Measurements from ENCODE around the gene BCL2. TPM values are rescaled to one million over a fixed set of nuclear protein-coding genes. Genes with fewer than 3 reads are reported as not detected.

Gene BCL2
- total RNA-seq, 1 experiment from 2014 or later, result 1.5 TPM

- no peak for TF ChIP-seq CTCF (conservative IDR thresholded peaks at IDR 0.05; ENCODE audit: low read depth, low read length)
- no peak for TF ChIP-seq EZH2phosphoT487 (IDR thresholded peaks at IDR 0.05; ENCODE audit: borderline replicate concordance, low read length)
- no peak for TF ChIP-seq EZH2 (IDR thresholded peaks at IDR 0.05; ENCODE audit: low read length, unreplicated experiment)
- Histone ChIP-seq H3K27me3 (ENCODE audit: low read length) (no peaks in the 10 kb centered on the region), H4K20me1 (ENCODE audit: low read length) (no peaks in the 10 kb centered on the region), H3K36me3 (ENCODE audit: low read depth, low read length) (no peaks in the 10 kb centered on the region), H3K4me2 (ENCODE audit: low read length) (no peak overlapping the region), H3K9ac (ENCODE audit: low read length) (no peak overlapping the region), H3K27ac (ENCODE audit: low read length) (no peak overlapping the region), H3K79me2 (ENCODE audit: low read length) (no peaks in the 10 kb centered on the region), H2AFZ (ENCODE audit: low read length) (no peak overlapping the region), H3K9me3 (ENCODE audit: low read length) (no peaks in the 10 kb centered on the region), H3K4me1 (ENCODE audit: insufficient read depth, low read length) (no peaks in the 10 kb centered on the region), H3F3A (ENCODE audit: low read length, unreplicated experiment) (no peaks in the 10 kb centered on the region), H3K9me2 (replicated peaks; ENCODE audit: low read length) (no peaks in the 10 kb centered on the region), H3K4me3 (ENCODE audit: low read length) (no peak overlapping the region)
- intact Hi-C loops (cut with micrococcal nuclease), result no loop called here
- ChIA-PET CTCF (no interaction called here), POLR2A (ENCODE audit: unreplicated experiment) (no interaction called here)
- ATAC-seq, result no peak
- BruUV-seq (replicated peaks), result no TSS peak
- DNase-seq, result no peak
These were observed 13.3 kb downstream of the BCL2 start for GRCh38 chr18:63306249-63306648.

GRCh38 chr18:63303547-63303946 is 16.0 kb downstream of the BCL2 start:
- H3K9me3 ChIP-seq (ENCODE audit: low read length), result no peaks in the 10 kb centered on the region
- ChIA-PET POLR2A (ENCODE audit: unreplicated experiment) (no interaction called here), CTCF (no interaction called here)
- no peaks in the 10 kb centered on the region for H4K20me1 ChIP-seq (ENCODE audit: low read length)
- no peaks in the 10 kb centered on the region for H3K79me2 ChIP-seq (ENCODE audit: low read length)
- DNase-seq (no peak), ATAC-seq (no peak)
- H3K9me2 ChIP-seq (replicated peaks; ENCODE audit: low read length), result no peaks in the 10 kb centered on the region
- H3K4me3 ChIP-seq (ENCODE audit: low read length), result no peak overlapping the region
- H3K36me3 ChIP-seq (ENCODE audit: low read depth, low read length), result no peaks in the 10 kb centered on the region
- H3K27me3 ChIP-seq (ENCODE audit: low read length), result no peaks in the 10 kb centered on the region
- intact Hi-C loops (cut with micrococcal nuclease), result no loop called here
- H3F3A ChIP-seq (ENCODE audit: low read length, unreplicated experiment), result no peaks in the 10 kb centered on the region
- H3K9ac ChIP-seq (ENCODE audit: low read length), result no peak overlapping the region
- no peaks in the 10 kb centered on the region for H3K4me1 ChIP-seq (ENCODE audit: insufficient read depth, low read length)
- TF ChIP-seq EZH2phosphoT487 (IDR thresholded peaks at IDR 0.05; ENCODE audit: borderline replicate concordance, low read length), result no peak
- no peak for TF ChIP-seq EZH2 (IDR thresholded peaks at IDR 0.05; ENCODE audit: low read length, unreplicated experiment)
- no peak for TF ChIP-seq CTCF (conservative IDR thresholded peaks at IDR 0.05; ENCODE audit: low read depth, low read length)
- H2AFZ ChIP-seq (ENCODE audit: low read length), result no peak overlapping the region
- no TSS peak for BruUV-seq (replicated peaks)
- no peak overlapping the region for H3K4me2 ChIP-seq (ENCODE audit: low read length)
- H3K27ac ChIP-seq (ENCODE audit: low read length), result no peak overlapping the region

DNA sequence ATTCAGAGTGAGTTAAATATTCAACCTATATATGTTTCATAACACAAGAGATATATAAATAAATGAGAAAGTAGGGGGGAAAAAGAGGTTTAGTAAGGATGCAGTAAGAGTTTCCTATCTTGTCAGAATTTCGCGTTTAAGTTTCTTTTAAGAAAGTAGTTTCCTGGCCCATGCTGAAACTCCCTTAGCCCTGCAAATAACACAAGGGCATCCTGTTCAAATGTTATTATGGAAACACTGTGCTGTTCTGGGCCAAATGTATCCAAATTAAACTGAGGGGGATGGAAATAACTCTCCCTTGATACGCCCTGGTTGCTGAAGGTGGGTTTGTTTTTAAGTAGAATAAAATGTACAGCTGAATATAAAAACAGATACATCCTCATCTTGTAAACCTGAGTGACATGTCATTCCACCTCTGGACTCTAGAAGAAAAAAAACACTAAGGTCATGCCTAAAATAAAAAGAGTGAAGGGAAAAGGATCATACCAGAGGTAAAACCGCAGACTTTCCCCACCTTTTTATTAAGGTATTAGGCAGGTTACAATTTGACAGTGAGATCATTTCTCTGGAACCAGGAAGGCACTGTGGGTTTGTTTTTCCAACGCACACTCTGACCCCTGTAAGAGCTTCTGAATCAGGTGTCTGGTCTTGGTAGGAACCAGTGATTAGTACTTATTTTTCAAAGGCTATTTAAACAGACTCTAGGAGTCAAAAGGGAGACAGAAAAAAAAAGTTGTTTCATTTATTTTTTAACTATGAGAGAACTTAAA is 16.7 kb downstream of the BCL2 start:
- intact Hi-C loops (cut with micrococcal nuclease), result no loop called here
- Histone ChIP-seq H3K9me3 (ENCODE audit: low read length) (no peaks in the 10 kb centered on the region), H3K9ac (ENCODE audit: low read length) (no peak overlapping the region), H3K79me2 (ENCODE audit: low read length) (no peaks in the 10 kb centered on the region), H3K27ac (ENCODE audit: low read length) (no peak overlapping the region), H3K9me2 (replicated peaks; ENCODE audit: low read length) (no peaks in the 10 kb centered on the region), H3K4me1 (ENCODE audit: insufficient read depth, low read length) (no peaks in the 10 kb centered on the region), H2AFZ (ENCODE audit: low read length) (no peak overlapping the region), H3K4me3 (ENCODE audit: low read length) (no peak overlapping the region), H3F3A (ENCODE audit: low read length, unreplicated experiment) (no peaks in the 10 kb centered on the region), H3K4me2 (ENCODE audit: low read length) (no peak overlapping the region), H4K20me1 (ENCODE audit: low read length) (no peaks in the 10 kb centered on the region), H3K36me3 (ENCODE audit: low read depth, low read length) (no peaks in the 10 kb centered on the region), H3K27me3 (ENCODE audit: low read length) (no peaks in the 10 kb centered on the region)
- no peak for DNase-seq
- TF ChIP-seq EZH2 (IDR thresholded peaks at IDR 0.05; ENCODE audit: low read length, unreplicated experiment) (no peak), EZH2phosphoT487 (IDR thresholded peaks at IDR 0.05; ENCODE audit: borderline replicate concordance, low read length) (no peak), CTCF (conservative IDR thresholded peaks at IDR 0.05; ENCODE audit: low read depth, low read length) (no peak)
- ChIA-PET POLR2A (ENCODE audit: unreplicated experiment) (no interaction called here), CTCF (no interaction called here)
- ATAC-seq, result no peak
- BruUV-seq (replicated peaks), result no TSS peak
